Smooth muscle cell of the umbilical artery (primary cell): ENCODE results near the gene ATP5F1D. TPM values are rescaled to one million over a fixed set of nuclear protein-coding genes. Genes with fewer than 3 reads are reported as not detected.

Source experiments
- total RNA-seq: library from RNA; depleted of rRNA; stranded (reverse); fragments of >200 nt; gene quantifications from 2 replicates; pipeline ENCODE4 v1.2.3, GENCODE V29; 2014

Gene ATP5F1D
- total RNA-seq = 16.0 and 31.6 TPM in 2 replicates

DNA sequence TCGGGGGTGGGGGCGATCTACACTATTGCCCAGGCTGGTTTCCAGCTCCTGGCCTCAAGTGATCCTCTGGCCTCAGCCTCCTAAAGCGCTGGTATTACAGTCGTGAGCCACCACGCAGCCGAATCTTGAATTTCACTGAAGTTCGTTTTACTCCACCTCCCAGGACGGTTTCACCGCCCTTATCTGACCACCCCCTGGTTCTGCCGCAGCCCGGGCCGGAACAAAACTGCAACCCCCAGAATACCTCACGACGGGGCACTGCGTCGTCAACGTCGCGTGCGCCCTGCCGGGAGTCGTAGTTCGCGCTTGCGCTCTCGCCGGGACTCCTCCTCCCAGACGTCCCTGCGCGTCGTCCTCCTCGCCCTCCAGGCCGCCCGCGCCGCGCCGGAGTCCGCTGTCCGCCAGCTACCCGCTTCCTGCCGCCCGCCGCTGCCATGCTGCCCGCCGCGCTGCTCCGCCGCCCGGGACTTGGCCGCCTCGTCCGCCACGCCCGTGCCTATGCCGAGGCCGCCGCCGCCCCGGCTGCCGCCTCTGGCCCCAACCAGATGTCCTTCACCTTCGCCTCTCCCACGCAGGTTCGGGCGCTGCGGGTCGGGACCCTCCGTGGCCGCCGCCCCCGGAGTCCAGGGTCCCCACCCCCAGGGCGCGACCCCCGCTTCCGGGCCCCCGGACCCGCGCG is at the start of gene ATP5F1D:
Gene ATP5F1D (plus strand): TSS at position 335 of the 679 bp plus-strand sequence. CDS start 100 bp downstream, at position 435.

DNA sequence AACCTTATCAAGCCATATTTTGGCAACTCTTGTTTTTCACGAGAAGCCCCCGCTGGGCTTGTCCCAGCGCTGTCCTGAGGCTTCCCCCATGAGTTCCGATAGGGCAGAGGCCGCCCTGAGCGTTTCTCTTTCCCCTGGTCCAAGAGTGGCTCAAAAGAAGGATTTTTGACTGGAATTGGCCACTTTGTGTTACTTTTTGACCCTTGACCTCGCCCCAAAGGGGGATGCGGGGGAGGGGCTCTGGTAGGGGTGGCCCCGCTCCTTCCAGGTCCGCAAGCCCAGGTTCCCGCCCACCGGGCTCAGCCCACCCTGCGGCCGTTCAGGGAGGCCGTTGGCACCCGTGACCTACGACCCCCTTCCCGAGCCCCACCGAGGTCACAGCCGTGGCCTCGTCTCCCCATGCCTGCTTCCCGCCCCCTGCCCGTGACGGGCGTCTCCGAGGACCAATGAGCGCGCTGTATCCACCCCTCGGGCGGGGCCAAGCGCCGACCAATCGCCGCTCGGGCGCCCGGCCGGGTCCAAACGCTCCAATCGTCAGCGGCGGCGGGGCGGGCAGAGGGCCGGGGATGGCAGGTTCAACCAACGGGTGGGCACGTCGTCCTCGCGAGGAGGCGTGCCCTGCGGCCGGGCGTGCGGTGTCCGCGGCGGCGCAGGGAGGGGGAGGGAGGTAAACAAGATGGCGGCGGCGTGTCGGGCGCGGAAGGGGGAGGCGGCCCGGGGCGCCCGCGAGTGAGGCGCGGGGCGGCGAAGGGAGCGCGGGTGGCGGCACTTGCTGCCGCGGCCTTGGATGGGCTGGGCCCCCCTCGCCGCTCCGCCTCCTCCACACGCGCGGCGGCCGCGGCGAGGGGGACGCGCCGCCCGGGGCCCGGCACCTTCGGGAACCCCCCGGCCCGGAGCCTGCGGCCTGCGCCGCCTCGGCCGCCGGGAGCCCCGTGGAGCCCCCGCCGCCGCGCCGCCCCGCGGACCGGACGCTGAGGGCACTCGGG is 36.1 kb upstream of the ATP5F1D start, which contains the start of gene STK11:
Gene STK11 (plus strand): TSS at position 665 of the 986 bp plus-strand sequence. CDS start 1,136 bp downstream, outside the sequence.

DNA sequence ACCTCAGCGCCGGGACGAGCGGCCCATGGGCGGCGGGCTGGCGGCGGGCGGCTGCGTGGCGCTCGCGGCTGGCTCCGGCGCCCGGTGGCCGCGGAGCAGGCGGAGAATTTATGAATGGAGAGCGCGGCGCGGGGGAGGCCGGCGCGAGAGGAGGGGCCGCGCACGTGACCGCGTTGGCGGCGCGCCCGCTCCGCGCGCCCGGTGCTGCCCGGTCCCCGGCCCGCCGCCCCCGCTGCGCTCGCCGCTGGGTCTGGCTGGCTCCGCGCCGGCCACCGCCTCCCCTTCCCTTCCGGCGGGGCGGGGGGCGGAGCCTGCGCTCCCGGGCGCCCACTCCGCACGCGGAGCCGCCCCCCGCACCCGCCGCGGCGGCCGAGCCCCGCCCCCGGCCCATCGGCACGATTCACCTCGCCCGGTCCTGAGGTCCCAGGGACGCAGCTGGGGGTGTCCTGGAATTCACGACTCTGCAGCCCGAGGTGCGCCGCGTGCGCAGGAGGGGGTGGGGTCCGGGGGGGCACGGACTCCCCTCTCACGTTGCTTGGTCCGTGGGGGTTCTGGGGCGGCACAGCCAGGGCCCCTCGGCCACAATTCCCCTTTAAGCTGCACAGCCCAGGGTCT is 3.7 kb upstream of the ATP5F1D start, which contains the start of gene CBARP:
Gene CBARP (minus strand): TSS at position 252 of the 615 bp plus-strand sequence. CDS start 1,905 bp downstream, outside the sequence.

GRCh38 chr19:1248139-1248785 is 6.7 kb downstream of the ATP5F1D start, which contains the start of gene MIDN:
TSS of gene MIDN (plus strand) at chr19:1248583. CDS start at chr19:1250297, 1,714 bp downstream.

GRCh38 chr19:1269065-1269477 is 27.5 kb downstream of the ATP5F1D start, which contains the start of gene CIRBP:
TSS of gene CIRBP (plus strand) at chr19:1269332. CDS start at chr19:1270934, 1,602 bp downstream.

DNA sequence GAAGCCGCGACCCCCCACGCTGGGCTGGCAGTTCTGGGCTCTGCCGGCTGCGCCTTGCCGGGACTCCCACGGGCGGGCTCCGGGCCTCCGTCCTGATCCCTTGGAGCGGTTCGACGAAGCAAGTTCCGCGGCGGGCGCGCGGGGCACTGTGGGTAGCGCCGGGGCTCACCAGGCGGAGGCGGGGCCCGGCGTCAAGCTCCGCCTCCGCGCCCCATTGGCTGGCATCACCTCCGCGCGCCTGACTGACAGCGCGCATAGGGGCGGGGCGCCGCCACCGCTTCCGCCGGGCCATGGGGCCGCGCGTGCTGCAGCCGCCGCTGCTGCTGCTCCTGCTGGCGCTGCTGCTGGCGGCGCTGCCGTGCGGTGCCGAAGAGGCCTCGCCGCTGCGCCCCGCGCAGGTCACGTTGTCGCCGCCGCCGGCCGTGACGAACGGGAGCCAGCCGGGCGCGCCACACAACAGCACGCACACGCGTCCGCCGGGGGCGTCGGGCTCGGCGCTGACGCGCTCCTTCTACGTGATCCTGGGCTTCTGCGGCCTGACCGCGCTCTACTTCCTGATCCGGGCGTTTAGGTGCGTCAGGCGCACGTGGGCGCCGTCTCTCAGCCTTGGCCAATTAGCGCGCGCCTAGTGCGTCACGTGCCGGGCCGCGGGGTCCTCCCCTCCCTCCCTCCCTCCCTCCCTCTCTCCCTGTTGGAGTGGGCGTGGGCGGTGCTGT is 33.9 kb downstream of the ATP5F1D start, which contains the start of gene FAM174C:
Gene FAM174C (plus strand): TSS at position 271 of the 716 bp plus-strand sequence. CDS start 20 bp downstream, at position 291.

GRCh38 chr19:1285737-1286360 is 44.3 kb downstream of the ATP5F1D start, which contains the start of gene EFNA2:
TSS of gene EFNA2 (plus strand) at chr19:1285873. CDS start at chr19:1286169, 296 bp downstream.

Other genes starting within 250 kb of the ATP5F1D start
- gene GRIN3B, start 241.3 kb upstream of the ATP5F1D start, total RNA-seq = 0.59 and 0.65 TPM in 2 replicates
- 67.4 and 96.1 TPM in 2 replicates for gene TMEM259, start 220.6 kb upstream of the ATP5F1D start, total RNA-seq
- gene RNU6-2, start 220.2 kb upstream of the ATP5F1D start, total RNA-seq = not detected in 2 replicates
- 284 and 606 TPM in 2 replicates for gene CNN2, start 215.1 kb upstream of the ATP5F1D start, total RNA-seq
- gene ABCA7, start 201.6 kb upstream of the ATP5F1D start, total RNA-seq = 9.2 and 10.2 TPM in 2 replicates
- 0.89 and 0.97 TPM in 2 replicates for gene ARHGAP45, start 174.6 kb upstream of the ATP5F1D start, total RNA-seq
- 63.5 and 107 TPM in 2 replicates for gene POLR2E, start 146.4 kb upstream of the ATP5F1D start, total RNA-seq
- 159 and 328 TPM in 2 replicates for gene GPX4, start 137.8 kb upstream of the ATP5F1D start, total RNA-seq
- 46.3 and 72.7 TPM in 2 replicates for gene SBNO2, start 67.5 kb upstream of the ATP5F1D start, total RNA-seq
- 79.6 and 82.9 TPM in 2 replicates for gene STK11, start 36.0 kb upstream of the ATP5F1D start, total RNA-seq
- gene CBARP, start 3.7 kb upstream of the ATP5F1D start, total RNA-seq = 4.2 and 9.7 TPM in 2 replicates
- 23.2 and 32.6 TPM in 2 replicates for gene MIDN, start 6.8 kb downstream of the ATP5F1D start, total RNA-seq
- gene CIRBP, start 27.6 kb downstream of the ATP5F1D start, total RNA-seq = 101 and 177 TPM in 2 replicates
- 23.8 and 45.4 TPM in 2 replicates for gene FAM174C, start 33.8 kb downstream of the ATP5F1D start, total RNA-seq
- gene EFNA2, start 44.1 kb downstream of the ATP5F1D start, total RNA-seq = not detected in 2 replicates
- 53.2 and 65.3 TPM in 2 replicates for gene NDUFS7, start 142.2 kb downstream of the ATP5F1D start, total RNA-seq
- 30.0 and 30.2 TPM in 2 replicates for gene GAMT, start 159.8 kb downstream of the ATP5F1D start, total RNA-seq
- 39.2 and 75.1 TPM in 2 replicates for gene DAZAP1, start 165.8 kb downstream of the ATP5F1D start, total RNA-seq
- 254 and 522 TPM in 2 replicates for gene RPS15, start 196.6 kb downstream of the ATP5F1D start, total RNA-seq
- 0.46 and 0.89 TPM in 2 replicates for gene APC2, start 208.4 kb downstream of the ATP5F1D start, total RNA-seq
- gene C19orf25, start 237.5 kb downstream of the ATP5F1D start, total RNA-seq = 24.9 and 31.6 TPM in 2 replicates
- 1.2 and 1.7 TPM in 2 replicates for gene PCSK4, start 248.6 kb downstream of the ATP5F1D start, total RNA-seq
- gene REEP6, start 249.4 kb downstream of the ATP5F1D start, total RNA-seq = 1.7 and 2.4 TPM in 2 replicates